OCI-LY3 (cell line): Measurements from ENCODE around the gene PTPRC.

Source experiments
- EZH2phosphoT487 ChIP-seq: fragments of 200-600 bp; shearing (Covaris generic); IDR thresholded peaks from 2 replicates; pipeline ENCODE4 v1.6.1; 2018; ENCODE audit warnings: antibody characterized with exemption, mixed run types, low read depth
- TF ChIP-seq, protein P1 (sequence below): fragments of 200-600, 300-600 bp; sonication (generic); IDR thresholded peaks from 2 replicates; pipeline ENCODE4 v1.5.1; 2014; ENCODE audit warnings: antibody characterized with exemption, low read length, low read depth

DNA sequence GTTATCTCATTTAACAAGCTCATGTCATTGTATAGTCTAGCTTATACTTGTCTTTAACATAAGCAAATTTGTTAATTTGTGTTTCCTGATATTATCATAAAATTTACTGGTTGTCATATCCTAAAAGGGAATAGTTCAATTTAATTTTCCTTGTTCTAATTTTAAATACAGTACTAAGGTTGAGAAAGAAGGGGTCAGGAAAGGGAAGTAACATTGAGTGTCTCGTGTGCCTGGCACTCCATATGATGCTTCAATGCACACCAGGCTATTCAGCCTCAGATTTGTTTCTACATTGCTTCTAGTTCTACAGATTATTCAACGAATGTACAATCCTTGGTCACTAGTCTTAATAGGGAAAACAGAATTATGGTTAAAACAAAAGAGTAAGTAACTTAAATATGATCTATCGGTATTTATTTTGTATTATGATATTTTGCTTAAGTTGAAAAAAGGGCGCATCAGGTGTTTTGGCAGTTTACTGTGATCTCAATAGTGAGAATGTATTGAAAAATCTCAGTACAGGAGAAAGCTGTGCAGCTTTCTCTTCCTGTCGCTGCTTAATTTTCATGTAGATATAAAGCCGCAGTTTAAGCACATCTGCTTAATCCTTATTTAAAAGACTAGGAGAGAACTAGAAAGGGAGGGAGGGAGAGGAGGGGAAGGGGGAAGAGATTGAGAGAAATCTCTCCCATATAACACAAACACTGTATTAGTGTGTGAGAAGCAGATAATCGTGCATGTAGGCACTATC is 13.0 kb downstream of the PTPRC start:
- TF ChIP-seq, protein P1, sequence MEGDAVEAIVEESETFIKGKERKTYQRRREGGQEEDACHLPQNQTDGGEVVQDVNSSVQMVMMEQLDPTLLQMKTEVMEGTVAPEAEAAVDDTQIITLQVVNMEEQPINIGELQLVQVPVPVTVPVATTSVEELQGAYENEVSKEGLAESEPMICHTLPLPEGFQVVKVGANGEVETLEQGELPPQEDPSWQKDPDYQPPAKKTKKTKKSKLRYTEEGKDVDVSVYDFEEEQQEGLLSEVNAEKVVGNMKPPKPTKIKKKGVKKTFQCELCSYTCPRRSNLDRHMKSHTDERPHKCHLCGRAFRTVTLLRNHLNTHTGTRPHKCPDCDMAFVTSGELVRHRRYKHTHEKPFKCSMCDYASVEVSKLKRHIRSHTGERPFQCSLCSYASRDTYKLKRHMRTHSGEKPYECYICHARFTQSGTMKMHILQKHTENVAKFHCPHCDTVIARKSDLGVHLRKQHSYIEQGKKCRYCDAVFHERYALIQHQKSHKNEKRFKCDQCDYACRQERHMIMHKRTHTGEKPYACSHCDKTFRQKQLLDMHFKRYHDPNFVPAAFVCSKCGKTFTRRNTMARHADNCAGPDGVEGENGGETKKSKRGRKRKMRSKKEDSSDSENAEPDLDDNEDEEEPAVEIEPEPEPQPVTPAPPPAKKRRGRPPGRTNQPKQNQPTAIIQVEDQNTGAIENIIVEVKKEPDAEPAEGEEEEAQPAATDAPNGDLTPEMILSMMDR = no peak
- no peak for TF ChIP-seq EZH2phosphoT487
